ENCODE results near the gene PPP3CA.

Gene PPP3CA

GRCh38 chr4:101169044-101170014 is 178.0 kb downstream of the PPP3CA start:
- no peak for FAIRE-seq

GRCh38 chr4:101163936-101164335 is 183.4 kb downstream of the PPP3CA start:
- no peak for FAIRE-seq

- no peak for FAIRE-seq
Measured at GRCh38 chr4:101162990-101163380, 184.3 kb downstream of the PPP3CA start.

DNA sequence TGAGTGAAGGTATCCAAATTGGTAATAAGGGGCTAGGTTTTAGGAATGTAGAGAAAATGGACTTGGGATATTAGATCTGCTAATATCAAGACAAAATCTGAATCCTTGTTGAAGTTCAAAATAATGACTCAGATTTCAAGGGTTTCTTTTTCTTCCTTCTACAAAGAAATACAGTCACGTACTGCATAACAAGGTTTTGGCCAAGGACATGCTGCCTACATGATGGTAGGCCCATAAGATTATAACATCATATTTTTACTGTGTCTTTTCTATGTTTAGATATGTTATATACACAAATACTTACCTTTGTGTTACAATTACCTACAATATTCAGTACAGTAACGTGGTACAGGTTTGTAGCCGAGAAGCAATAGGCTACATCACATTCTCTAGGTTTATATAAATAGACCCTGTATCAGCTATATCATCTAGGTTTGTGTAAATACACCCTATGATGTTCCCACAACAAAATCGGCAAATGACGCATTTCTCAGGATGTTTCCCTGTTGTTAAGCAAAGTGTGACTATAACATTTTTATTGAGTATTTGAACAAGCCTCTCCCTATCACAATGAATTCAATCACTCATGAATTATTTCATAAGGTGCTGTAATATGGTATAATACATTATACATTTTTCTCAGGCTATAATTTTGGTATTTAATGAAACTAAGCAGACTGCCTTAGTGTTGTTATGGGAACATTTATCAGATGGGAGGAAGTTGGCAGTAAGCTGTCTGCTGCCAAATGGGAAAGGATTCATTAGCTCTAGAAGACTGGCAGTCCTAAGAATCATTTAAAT is 186.3 kb downstream of the PPP3CA start:
- FAIRE-seq: no peak

GRCh38 chr4:101158507-101158906 is 188.8 kb downstream of the PPP3CA start:
- FAIRE-seq: no peak

GRCh38 chr4:101158134-101158482 is 189.2 kb downstream of the PPP3CA start:
- no peak for FAIRE-seq

GRCh38 chr4:101157415-101158133 is 189.8 kb downstream of the PPP3CA start:
- FAIRE-seq: no peak

GRCh38 chr4:101156619-101157310 is 190.6 kb downstream of the PPP3CA start:
- no peak for FAIRE-seq

DNA sequence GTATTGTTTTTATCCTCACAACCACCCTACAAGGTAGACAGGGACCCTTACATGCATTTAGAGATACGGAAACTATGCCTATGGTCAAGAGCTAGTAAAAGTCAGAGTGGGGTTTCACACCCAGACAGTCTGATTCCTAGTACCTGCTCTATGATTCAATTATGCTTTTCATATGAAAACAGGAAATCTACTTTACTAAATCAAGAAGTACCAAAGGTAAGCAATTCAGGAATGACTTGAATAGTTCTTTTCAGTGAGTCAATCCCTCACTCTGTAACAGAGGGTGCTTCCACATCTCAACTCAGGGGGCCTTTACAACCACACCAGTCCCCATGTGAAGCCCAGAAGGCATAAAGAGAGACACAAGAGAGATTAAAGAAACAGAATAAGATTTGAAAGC is 191.4 kb downstream of the PPP3CA start:
- no peak for FAIRE-seq

- no peak for FAIRE-seq
Measured at GRCh38 chr4:101155368-101155767, 192.0 kb downstream of the PPP3CA start.

- no peak for FAIRE-seq
Measured at GRCh38 chr4:101153653-101154052, 193.7 kb downstream of the PPP3CA start.

DNA sequence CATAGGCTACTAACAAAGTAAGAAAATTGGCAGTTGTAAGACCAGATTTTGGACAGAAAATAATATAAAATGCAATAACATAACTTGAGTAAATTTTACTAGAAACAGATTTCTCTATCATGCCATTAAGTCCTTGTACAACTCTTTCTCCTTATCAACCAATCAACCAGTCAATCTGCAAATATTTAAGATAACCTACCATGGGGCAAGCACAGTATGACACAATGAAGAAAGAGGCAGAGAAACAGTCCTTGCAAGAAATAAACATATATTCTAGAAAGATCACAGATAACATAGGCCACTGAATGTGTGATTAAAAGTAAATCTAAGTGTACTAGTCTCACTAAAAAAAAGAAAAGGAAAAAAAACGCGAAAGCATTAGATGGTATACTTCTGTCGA is 194.8 kb downstream of the PPP3CA start:
- FAIRE-seq: no peak

DNA sequence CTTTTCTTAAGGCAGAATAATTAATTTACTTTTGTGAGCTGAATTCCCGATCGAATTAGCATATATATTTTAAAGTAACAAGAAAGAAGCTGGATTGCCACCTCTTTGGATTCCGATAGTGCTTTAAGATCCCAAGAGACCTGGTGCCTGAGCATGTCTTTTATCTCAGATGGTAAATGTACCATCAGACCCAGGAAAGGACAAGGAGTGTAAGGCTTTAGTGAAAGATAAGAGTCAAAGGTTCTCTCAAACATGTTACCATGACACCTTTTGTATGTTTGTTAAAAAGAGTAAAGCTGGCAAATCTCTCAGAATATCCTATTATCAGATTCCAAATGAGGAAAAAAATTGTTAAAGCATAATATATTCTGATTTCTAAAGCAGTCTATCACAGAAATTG is 198.8 kb downstream of the PPP3CA start:
- FAIRE-seq: no peak

- no peak for FAIRE-seq
Measured at GRCh38 chr4:101147283-101147682, 200.0 kb downstream of the PPP3CA start.

GRCh38 chr4:101145021-101145420 is 202.3 kb downstream of the PPP3CA start:
- no peak for FAIRE-seq

DNA sequence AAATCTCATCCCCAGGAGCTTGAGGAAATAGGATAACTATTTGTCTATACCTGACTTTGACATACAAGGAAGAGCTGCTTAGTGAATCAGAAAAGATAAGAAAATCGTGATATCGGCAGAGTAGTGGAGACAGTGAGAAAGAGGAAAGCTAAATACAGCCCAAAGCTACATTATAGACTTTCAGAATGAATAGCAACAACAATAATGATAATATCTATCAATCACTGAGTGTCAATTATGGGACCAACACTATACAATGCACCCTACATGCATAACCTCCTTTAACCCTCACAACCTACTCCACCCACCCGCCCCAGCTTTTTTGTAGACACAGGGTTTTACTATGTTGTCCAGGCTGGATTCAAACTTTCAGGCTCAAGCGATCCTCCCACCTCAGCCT is 205.1 kb downstream of the PPP3CA start:
- no peak for FAIRE-seq

GRCh38 chr4:101141855-101142254 is 205.5 kb downstream of the PPP3CA start:
- FAIRE-seq: no peak

GRCh38 chr4:101141230-101141629 is 206.1 kb downstream of the PPP3CA start:
- FAIRE-seq: no peak

DNA sequence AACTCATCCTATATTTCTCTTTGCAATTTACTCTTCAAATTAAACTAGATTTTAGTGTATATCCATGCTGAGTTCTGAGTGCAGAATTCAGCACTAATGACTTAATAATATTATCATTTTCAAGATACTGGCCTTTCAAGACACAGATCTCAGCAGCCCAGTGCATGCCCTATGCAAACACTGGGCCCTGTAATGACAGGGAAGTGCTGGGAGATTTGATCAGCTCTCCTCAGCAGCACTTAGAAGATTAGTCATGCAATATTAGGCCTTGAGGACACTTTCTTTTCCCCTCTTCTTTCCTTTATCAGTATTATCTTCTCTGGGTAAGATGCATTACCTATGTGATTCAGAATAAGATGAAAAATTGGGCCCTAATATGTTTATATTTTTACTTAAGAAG is 207.1 kb downstream of the PPP3CA start:
- FAIRE-seq: no peak

- no peak for FAIRE-seq
Measured at GRCh38 chr4:101136373-101137370, 210.7 kb downstream of the PPP3CA start.

GRCh38 chr4:101135371-101136010 is 211.8 kb downstream of the PPP3CA start:
- no peak for FAIRE-seq

Measured in A204.1 (cell line).